ENCODE measurements around the gene CNTNAP2. TPM values are rescaled to one million over a fixed set of nuclear protein-coding genes. Genes with fewer than 3 reads are reported as not detected.

CNTNAP2 gene
- polyA plus RNA-seq, 1 donor: 6.1 TPM

DNA sequence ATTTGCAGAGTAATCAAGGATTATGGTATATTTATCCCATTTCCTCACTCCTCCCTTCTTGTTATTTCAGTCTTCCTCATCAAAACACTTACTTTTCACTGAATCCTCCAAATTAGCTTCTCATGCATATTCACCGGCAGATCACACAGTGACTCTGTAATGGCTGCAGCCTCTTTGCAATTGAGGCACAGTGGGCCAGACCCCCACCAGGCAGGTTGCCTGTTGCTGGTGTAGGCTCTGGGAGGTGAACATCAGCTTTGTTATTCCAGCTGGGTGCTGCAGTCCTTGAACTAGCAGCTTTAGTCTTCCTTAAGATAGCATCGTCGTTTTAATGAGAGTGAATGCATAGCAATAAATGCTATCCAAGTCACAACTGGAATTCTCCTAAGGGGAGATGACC, 449.3 kb downstream of the CNTNAP2 start:
- no peak for DNase-seq (ENCODE audit: low read depth)

- no peak for DNase-seq (ENCODE audit: low read depth)
Measured at GRCh38 chr7:146575903-146576302, 459.3 kb downstream of the CNTNAP2 start.

DNA sequence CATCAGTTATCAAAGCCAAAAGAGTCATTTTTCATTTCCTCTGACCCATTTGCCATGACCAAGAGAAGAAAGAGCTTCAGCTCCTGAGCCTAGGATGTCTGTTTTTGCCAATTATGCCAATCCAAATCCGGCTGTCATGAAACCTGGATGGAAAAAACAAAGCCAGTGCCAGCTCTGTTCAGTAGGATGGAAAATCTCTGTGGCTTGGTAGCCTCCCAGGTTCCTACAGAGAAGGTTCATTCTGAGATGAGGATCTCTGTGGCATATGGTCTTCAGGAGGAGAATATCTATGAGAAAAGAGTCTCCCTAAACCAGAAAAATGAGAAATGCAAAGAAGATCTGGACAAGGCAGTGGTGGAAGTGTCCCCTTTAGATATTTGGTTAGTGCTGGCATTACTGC, 475.4 kb downstream of the CNTNAP2 start:
- DNase-seq (ENCODE audit: low read depth): no peak

GRCh38 chr7:146606628-146607027, 490.0 kb downstream of the CNTNAP2 start:
- no peak for DNase-seq (ENCODE audit: low read depth)

GRCh38 chr7:146619641-146620040, 503.0 kb downstream of the CNTNAP2 start:
- DNase-seq (ENCODE audit: low read depth): no peak

- DNase-seq (ENCODE audit: low read depth): no peak
Measured at GRCh38 chr7:146626912-146627311, 510.3 kb downstream of the CNTNAP2 start.

DNA sequence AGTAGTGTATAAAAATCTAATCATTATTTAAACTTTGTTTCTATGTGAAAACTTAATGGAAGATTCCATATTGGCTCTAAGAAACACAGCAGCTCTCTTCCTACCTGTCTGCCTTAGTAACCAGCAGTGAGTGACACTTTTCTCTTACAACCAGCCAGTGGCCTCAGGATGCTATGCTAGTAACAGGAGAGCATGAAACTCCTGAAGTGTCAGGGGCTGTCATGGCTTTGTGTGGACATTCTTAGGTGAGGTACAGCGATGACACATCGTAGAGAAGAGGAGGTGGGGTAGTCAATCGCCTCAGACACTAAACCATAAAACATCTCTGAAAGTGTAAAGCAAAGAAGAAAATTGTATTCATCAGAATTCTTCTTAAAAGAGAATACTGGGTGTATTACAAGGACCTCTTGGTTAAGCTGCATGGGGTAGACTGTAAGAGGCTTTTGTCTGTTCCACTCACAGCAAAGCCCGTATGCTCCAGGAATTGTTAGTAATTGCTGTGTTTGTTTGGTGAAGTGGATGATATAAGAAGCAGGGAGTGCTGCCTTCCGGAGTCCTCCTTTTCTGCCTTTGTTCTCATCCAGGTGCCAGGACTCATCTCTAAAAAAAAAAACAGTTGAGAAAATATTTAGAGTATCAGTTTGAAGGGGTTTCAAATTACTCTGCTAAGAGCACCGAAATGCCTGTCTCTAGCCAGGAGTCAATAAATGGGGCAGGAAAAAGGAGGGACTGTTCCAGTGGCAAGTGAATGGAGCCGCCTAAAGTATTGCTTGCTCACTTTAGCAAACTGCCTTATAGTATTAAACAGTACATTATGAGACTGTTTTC, 518.8 kb downstream of the CNTNAP2 start:
- no peak for DNase-seq (ENCODE audit: low read depth)

DNA sequence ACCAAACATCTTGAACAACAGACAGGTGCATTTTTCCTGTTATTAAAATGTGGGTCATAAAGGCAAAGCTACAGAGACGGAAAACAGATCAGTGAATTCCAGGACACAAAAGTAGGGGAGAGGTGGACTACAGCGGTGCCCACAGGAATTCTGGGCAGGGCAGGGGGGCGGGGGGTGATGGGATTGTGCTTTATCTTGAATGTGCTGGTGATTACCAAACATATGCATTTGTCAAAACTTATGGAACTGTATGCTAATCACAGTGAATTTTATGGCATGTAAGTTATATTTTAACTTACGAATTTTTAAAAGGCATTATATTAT, 519.4 kb downstream of the CNTNAP2 start:
- DNase-seq (ENCODE audit: low read depth): no peak

- no peak for DNase-seq (ENCODE audit: low read depth)
Measured at GRCh38 chr7:146636581-146636980, 520.0 kb downstream of the CNTNAP2 start.

GRCh38 chr7:146639291-146639690, 522.7 kb downstream of the CNTNAP2 start:
- DNase-seq (ENCODE audit: low read depth): no peak

DNA sequence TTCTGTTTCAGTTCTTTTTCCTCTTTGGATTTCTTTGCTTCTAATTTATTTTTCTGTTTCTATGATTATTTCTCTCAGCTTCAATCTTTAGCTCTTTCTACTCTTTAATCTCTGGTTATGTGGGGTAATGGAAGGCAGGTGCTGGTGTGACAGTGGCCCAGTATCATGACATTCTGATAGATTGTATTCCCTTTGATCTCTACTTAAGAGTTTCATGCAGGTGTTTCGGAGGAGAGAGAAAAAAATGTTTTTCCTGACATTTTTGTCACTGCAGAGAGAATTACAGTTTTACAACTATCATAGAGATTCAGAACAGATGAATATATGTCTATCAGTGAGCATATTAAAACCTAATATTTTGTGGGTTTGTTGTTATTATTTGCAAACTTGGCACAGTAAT, 524.9 kb downstream of the CNTNAP2 start:
- DNase-seq (ENCODE audit: low read depth): no peak

GRCh38 chr7:146645383-146645976, 528.9 kb downstream of the CNTNAP2 start:
- DNase-seq (ENCODE audit: low read depth): no peak

DNA sequence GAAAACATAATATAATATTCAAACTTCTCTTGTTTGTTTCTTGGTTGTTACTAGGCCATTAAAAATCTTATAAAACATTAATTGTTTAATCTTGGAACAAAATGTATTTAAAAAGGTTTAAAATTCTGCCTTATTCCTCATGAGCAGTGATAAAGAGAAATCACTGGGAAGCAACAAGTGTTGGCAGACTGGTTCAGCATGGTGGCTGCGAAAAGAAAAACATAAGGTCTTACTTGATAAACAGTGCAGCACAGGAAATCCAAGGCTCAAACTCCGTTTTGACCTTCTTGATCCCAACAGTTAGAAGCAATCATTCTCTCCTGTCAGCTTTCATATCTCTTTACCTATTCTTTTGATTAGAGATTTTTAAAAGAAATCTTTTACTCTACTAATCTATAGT, 530.8 kb downstream of the CNTNAP2 start:
- DNase-seq (ENCODE audit: low read depth): no peak

- no peak for DNase-seq (ENCODE audit: low read depth)
Measured at GRCh38 chr7:146652176-146652575, 535.6 kb downstream of the CNTNAP2 start.

GRCh38 chr7:146654048-146654447, 537.4 kb downstream of the CNTNAP2 start:
- DNase-seq (ENCODE audit: low read depth): no peak

DNA sequence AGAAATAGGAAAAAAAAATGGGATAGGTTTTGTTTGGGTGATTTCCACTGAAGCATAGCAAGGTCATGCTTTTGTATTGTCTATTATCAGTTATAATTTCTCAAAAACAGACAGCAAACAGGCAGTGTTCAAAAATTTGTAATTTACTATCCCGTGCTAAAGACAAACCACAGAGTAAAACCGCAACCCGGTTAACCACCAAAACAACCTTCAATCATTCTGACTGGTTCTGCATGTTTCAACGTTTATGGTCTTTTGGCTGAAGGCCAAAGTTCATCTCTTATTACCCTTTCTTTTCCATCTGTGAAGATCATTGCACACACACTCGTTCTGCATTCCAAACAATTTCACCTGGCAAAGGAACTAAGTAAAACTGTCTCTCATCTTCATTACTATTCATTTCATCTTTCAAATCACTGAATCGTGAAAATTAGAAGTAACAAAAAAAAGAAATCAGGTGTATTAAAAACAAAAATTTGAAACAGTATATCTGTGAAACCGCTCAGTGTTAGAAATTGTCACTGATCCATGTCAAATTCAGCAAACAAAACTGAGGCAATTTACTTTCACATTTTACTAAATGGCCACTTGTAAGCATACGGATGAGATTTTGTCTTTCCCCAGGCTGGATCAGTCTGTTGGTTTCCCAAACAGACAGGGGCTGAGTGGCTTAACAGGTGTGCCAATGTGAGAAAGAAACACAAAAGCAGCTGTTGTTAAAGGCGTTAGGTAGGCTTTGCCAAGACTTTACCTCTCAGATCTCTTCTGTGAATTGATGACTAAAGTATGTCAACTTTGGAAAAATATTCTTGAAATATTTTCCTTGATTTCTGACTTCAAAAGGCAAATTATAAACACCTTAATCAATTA, 539.6 kb downstream of the CNTNAP2 start:
- DNase-seq (ENCODE audit: low read depth): no peak

DNA sequence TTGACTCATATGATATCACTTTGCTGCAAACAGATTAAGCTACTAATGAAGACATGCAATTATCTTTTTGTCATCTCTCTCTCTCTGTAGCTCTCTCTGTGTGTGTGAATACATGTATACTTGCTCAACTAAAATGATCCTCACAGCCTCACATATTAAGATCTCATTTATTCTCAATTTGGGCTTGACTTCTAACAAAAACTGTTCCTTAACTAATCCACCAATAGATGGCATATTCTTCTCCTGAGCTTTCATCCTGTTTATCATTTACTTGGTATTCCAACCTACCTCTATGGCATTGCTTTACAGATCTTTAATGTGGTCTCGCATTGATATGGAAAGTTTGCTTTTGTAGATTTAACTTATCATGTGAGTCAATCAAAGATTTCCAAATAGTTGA, 540.4 kb downstream of the CNTNAP2 start:
- DNase-seq (ENCODE audit: low read depth): no peak

- DNase-seq (ENCODE audit: low read depth): no peak
Measured at GRCh38 chr7:146658604-146659003, 542.0 kb downstream of the CNTNAP2 start.

GRCh38 chr7:146659732-146660131, 543.1 kb downstream of the CNTNAP2 start:
- DNase-seq (ENCODE audit: low read depth): no peak

- DNase-seq (ENCODE audit: low read depth): no peak
Measured at GRCh38 chr7:146660839-146661238, 544.2 kb downstream of the CNTNAP2 start.

- no peak for DNase-seq (ENCODE audit: low read depth)
Measured at GRCh38 chr7:146661435-146661834, 544.8 kb downstream of the CNTNAP2 start.

DNA sequence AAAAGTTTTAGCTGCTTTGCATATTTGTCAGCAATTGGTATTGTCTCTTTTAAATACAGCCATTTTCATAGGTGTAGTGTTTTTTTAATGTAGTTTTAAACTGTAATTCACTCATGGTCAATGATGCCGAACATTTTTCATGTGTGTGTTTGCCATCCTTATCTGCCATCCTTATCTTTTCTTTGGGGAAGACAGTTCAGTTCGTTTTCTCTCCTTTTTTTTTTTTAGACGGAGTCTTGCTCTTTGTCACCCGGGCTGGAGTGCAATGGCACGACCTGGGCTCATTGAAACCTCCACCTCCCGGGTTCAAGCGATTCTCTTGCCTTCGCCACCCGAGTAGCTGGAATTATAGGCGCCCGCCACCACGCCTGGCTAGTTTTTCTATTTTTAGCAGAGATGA, 545.3 kb downstream of the CNTNAP2 start:
- DNase-seq (ENCODE audit: low read depth): no peak

- no peak for DNase-seq (ENCODE audit: low read depth)
Measured at GRCh38 chr7:146665023-146665422, 548.4 kb downstream of the CNTNAP2 start.
